Raji (cell line): ENCODE measurements around the gene HOXC12.

Source experiments
- POLR2A ChIP-seq: IDR thresholded peaks from 2 replicates; pipeline ENCODE4 v1.6.1; 2011; ENCODE audit warnings: low read depth, low read length, control low read depth; ENCODE audit not compliant: insufficient read depth

HOXC12 gene

GRCh38 chr12:53954694-53955035 is at the start of gene HOXC12:
Gene HOXC12 (plus strand): TSS chr12:53954903. CDS start chr12:53954930, 27 bp downstream.
- TF ChIP-seq POLR2A = no peak

- no peak for TF ChIP-seq POLR2A
Observed at GRCh38 chr12:53907103-53907502, 47.6 kb upstream of the HOXC12 start.

GRCh38 chr12:53916788-53917655 is 37.7 kb upstream of the HOXC12 start:
- TF ChIP-seq POLR2A = no peak

- TF ChIP-seq POLR2A = no peak
Observed at GRCh38 chr12:53924521-53925405, 29.9 kb upstream of the HOXC12 start.

- no peak for TF ChIP-seq POLR2A
Observed at GRCh38 chr12:53927220-53928029, 27.3 kb upstream of the HOXC12 start.

- TF ChIP-seq POLR2A = no peak
Observed at GRCh38 chr12:53928054-53928835, 26.5 kb upstream of the HOXC12 start.

GRCh38 chr12:53929527-53929926 is 25.2 kb upstream of the HOXC12 start:
- TF ChIP-seq POLR2A = no peak

- no peak for TF ChIP-seq POLR2A
Observed at GRCh38 chr12:53930591-53931255, 24.0 kb upstream of the HOXC12 start.

GRCh38 chr12:53931844-53932581 is 22.7 kb upstream of the HOXC12 start:
- TF ChIP-seq POLR2A = no peak

GRCh38 chr12:53932915-53933314 is 21.8 kb upstream of the HOXC12 start:
- no peak for TF ChIP-seq POLR2A

- TF ChIP-seq POLR2A = no peak
Observed at GRCh38 chr12:53935383-53936341, 19.0 kb upstream of the HOXC12 start.

- no peak for TF ChIP-seq POLR2A
Observed at GRCh38 chr12:53937099-53937498, 17.6 kb upstream of the HOXC12 start.
